Neural progenitor cell (in vitro differentiated cells): ENCODE measurements around the gene STK38L.

Source experiments
- CTCF ChIP-seq: fragments of 200-600 bp; sonication (generic); IDR thresholded peaks from 2 replicates; pipeline ENCODE4 v1.5.1; 2017; ENCODE audit warnings: antibody characterized with exemption, mild to moderate bottlenecking
- EZH2 ChIP-seq: fragments of 200-600 bp; sonication (generic); IDR thresholded peaks from 2 replicates; pipeline ENCODE4 v1.6.1; 2017; ENCODE audit warnings: antibody characterized with exemption, mild to moderate bottlenecking, moderate library complexity
- EZH2phosphoT487 ChIP-seq: fragments of 200-600 bp; sonication (generic); IDR thresholded peaks from 2 replicates; pipeline ENCODE4 v1.6.1; 2017; ENCODE audit warnings: antibody characterized with exemption

GRCh38 chr12:27277846-27278260 is 33.8 kb downstream of the STK38L start:
- TF ChIP-seq EZH2: no peak
- TF ChIP-seq CTCF: no peak
- TF ChIP-seq EZH2phosphoT487: no peak
